HG02970 (cell line): Measurements from ENCODE around the gene PLSCR3.
"Not testable (repeated sequence)": the region's sequence is repeated elsewhere in the genome, so short reads cannot be mapped to it uniquely, and the experiment has no call there.

Source experiments
- ATAC-seq: cut with Tn5 transposase; IDR thresholded peaks from one replicate; pipeline ENCODE4 v1.9.1; 2021; ENCODE audit warnings: mild to moderate bottlenecking, moderate library complexity, moderate number of reproducible peaks; ENCODE audit not compliant: unreplicated experiment, low FRiP score

PLSCR3 gene

GRCh38 chr17:7383742-7384488, 10.4 kb downstream of the PLSCR3 start:
- peak; percentile 53 for ATAC-seq

GRCh38 chr17:7383371-7383741, 11.0 kb downstream of the PLSCR3 start:
- ATAC-seq = no peak

- ATAC-seq = no peak
Observed at GRCh38 chr17:7382901-7383300, 11.4 kb downstream of the PLSCR3 start.

- no peak for ATAC-seq
Observed at GRCh38 chr17:7380855-7381683, 13.3 kb downstream of the PLSCR3 start, which contains the start of gene TNK1. Gene TNK1 (plus strand): TSS chr17:7381089. CDS start chr17:7382927, 1,838 bp downstream.

- ATAC-seq = no peak
Observed at GRCh38 chr17:7380321-7380720, 14.0 kb downstream of the PLSCR3 start.

- no peak for ATAC-seq
Observed at GRCh38 chr17:7379134-7379533, 15.2 kb downstream of the PLSCR3 start.

- ATAC-seq = no peak
Observed at GRCh38 chr17:7374353-7374752, 20.0 kb downstream of the PLSCR3 start.

- no peak for ATAC-seq
Observed at GRCh38 chr17:7370853-7371252, 23.5 kb downstream of the PLSCR3 start.

- no peak for ATAC-seq
Observed at GRCh38 chr17:7369825-7370224, 24.5 kb downstream of the PLSCR3 start.

- ATAC-seq = not testable (repeated sequence)
Observed at GRCh38 chr17:7368599-7368994, 25.7 kb downstream of the PLSCR3 start.

- ATAC-seq = no peak
Observed at GRCh38 chr17:7367918-7368598, 26.3 kb downstream of the PLSCR3 start.

- ATAC-seq = no peak
Observed at GRCh38 chr17:7367083-7367482, 27.2 kb downstream of the PLSCR3 start.

GRCh38 chr17:7365963-7366362, 28.4 kb downstream of the PLSCR3 start:
- not testable (repeated sequence) for ATAC-seq

- no peak for ATAC-seq
Observed at GRCh38 chr17:7363311-7363710, 31.0 kb downstream of the PLSCR3 start.

- no peak for ATAC-seq
Observed at GRCh38 chr17:7361906-7362305, 32.4 kb downstream of the PLSCR3 start.

- ATAC-seq = no peak
Observed at GRCh38 chr17:7357381-7357780, 36.9 kb downstream of the PLSCR3 start.

- no peak for ATAC-seq
Observed at GRCh38 chr17:7356756-7357155, 37.6 kb downstream of the PLSCR3 start.

- no peak for ATAC-seq
Observed at GRCh38 chr17:7356072-7356549, 38.2 kb downstream of the PLSCR3 start.

GRCh38 chr17:7355573-7355972, 38.8 kb downstream of the PLSCR3 start:
- no peak for ATAC-seq

- ATAC-seq = no peak
Observed at GRCh38 chr17:7355053-7355452, 39.3 kb downstream of the PLSCR3 start, which contains the start of gene TMEM95. Gene TMEM95 (plus strand): TSS chr17:7355156. CDS start chr17:7355205, 49 bp downstream.
